22Rv1 (cell line): ENCODE data around the gene KLHL17.

Experiments used
- CTCF ChIP-seq: fragments of 450-650 bp; IDR thresholded peaks from 2 replicates; pipeline ENCODE4 v1.5.1; 2017; ENCODE audit warnings: mild to moderate bottlenecking
- ZFX ChIP-seq: fragments of 450-650 bp; IDR thresholded peaks from 2 replicates; pipeline ENCODE4 v1.6.1; 2017; ENCODE audit warnings: antibody characterized with exemption, borderline replicate concordance

- no peak for TF ChIP-seq CTCF
- no peak for TF ChIP-seq ZFX
These were observed 44.0 kb upstream of the KLHL17 start for GRCh38 chr1:916173-917075.
